Natural killer cell (primary cell): Measurements from ENCODE around the gene SULF2. TPM values are rescaled to one million over a fixed set of nuclear protein-coding genes. Genes with fewer than 3 reads are reported as not detected.

ENCODE experiments used
- ATAC-seq, 3 donors: fragments of 150-1000 bp in 2 of 3; fragments of 200-7000 bp in 1 of 3; cut with Tn5 transposase; 1 replicate in 1 of 3; 2 replicates in 2 of 3; pipeline ENCODE4 v1.10.0; 2021; ENCODE audit warnings: mild to moderate bottlenecking in 2 of 3, moderate library complexity in 2 of 3
- DNase-seq, 2 donors: peaks; one replicate each; pipeline versions ENCODE4 v3.0.0 to v3.0.0-alpha.2; 2013 to 2021; ENCODE audit warnings: mixed read lengths in 1 of 2
- H3K27ac ChIP-seq: one replicate; pipeline ENCODE4 v1.5.1; 2013; ENCODE audit warnings: mild to moderate bottlenecking, low read length
- H3K27me3 ChIP-seq: one replicate; pipeline ENCODE4 v1.6.1; 2013; ENCODE audit warnings: low read length; ENCODE audit not compliant: control insufficient read depth, insufficient read depth
- H3K36me3 ChIP-seq: one replicate; pipeline ENCODE4 v1.6.1; 2013; ENCODE audit warnings: low read length; ENCODE audit not compliant: control insufficient read depth, insufficient read depth
- H3K4me1 ChIP-seq: one replicate; pipeline ENCODE4 v1.6.1; 2013; ENCODE audit warnings: low read length; ENCODE audit not compliant: control insufficient read depth, insufficient read depth
- H3K4me3 ChIP-seq: one replicate; pipeline ENCODE4 v1.5.1; 2013; ENCODE audit warnings: low read length
- H3K9me3 ChIP-seq: one replicate; pipeline ENCODE4 v1.6.1; 2013; ENCODE audit warnings: low read length; ENCODE audit not compliant: control insufficient read depth, insufficient read depth
- H3K27ac Mint-ChIP-seq, 2 donors: one replicate each; pipeline ENCODE4 v1.8.0; 2022; ENCODE audit warnings: mild to moderate bottlenecking in 2 of 2, mixed read lengths in 2 of 2, moderate library complexity in 1 of 2
- H3K27me3 Mint-ChIP-seq, 2 donors: one replicate each; pipeline ENCODE4 v1.8.0; 2022; ENCODE audit warnings: low read depth in 2 of 2, mixed read lengths in 2 of 2
- H3K36me3 Mint-ChIP-seq: one replicate; pipeline ENCODE4 v1.8.0; 2022; ENCODE audit warnings: mixed read lengths
- H3K4me1 Mint-ChIP-seq, 2 donors: one replicate each; pipeline ENCODE4 v1.8.0; 2022; ENCODE audit warnings: mixed read lengths in 2 of 2
- H3K4me3 Mint-ChIP-seq: one replicate; pipeline ENCODE4 v1.8.0; 2022; ENCODE audit warnings: mild to moderate bottlenecking, moderate library complexity, mixed read lengths
- H3K9me3 Mint-ChIP-seq, 2 donors: one replicate each; pipeline ENCODE4 v1.8.0; 2022; ENCODE audit warnings: mixed read lengths in 2 of 2
- CTCF ChIP-seq: fragments of 200-600 bp; IDR thresholded peaks from one replicate; pipeline ENCODE4 v1.8.0; 2022; ENCODE audit warnings: antibody characterized with exemption
- WGBS: methylation state at CpG from one replicate; pipeline ENCODE4 v1.1.7; 2013; ENCODE audit warnings: missing lambda C conversion rate; ENCODE audit not compliant: insufficient coverage; 5-methylcytosine and 5-hydroxymethylcytosine counted together
- intact Hi-C: fragments of 100-400 bp; cut with micrococcal nuclease; formaldehyde crosslinking; loops from one replicate; pipeline ENCODE4 v1.14.2; 2022
- total RNA-seq, 4 donors: library from RNA; stranded (reverse); fragments of 120-200 nt in 1 of 4; gene quantifications; one replicate each; pipeline versions ENCODE4 v1.2.3 to v1.2.4, GENCODE V29; 2013 to 2022

SULF2 gene
- total RNA-seq, 3 donors from 2014 or later (not counting 1 experiment from before 2014, with no cell fraction given) = 8.1 to 48.7 (median 12.3) TPM

GRCh38 chr20:47815866-47816265 is 30.6 kb upstream of the SULF2 start:
- Mint-ChIP-seq H3K27ac (no peak overlapping the region), H3K36me3 (no peaks in the 10 kb centered on the region), H3K4me1 (no peaks in the 10 kb centered on the region), H3K27me3 (peaks cover 24 to 62% of the 10 kb centered on the region in 2 donors), H3K9me3 (peaks cover 0 to 3% of the 10 kb centered on the region in 2 donors), H3K4me3 (no peak overlapping the region)
- DNase-seq (no peak), ATAC-seq (no peak)
- Histone ChIP-seq H3K27ac (no peak overlapping the region), H3K27me3 (no peaks in the 10 kb centered on the region), H3K4me1 (no peaks in the 10 kb centered on the region), H3K4me3 (no peak overlapping the region), H3K36me3 (no peaks in the 10 kb centered on the region), H3K9me3 (no peaks in the 10 kb centered on the region)
- intact Hi-C loops = loop anchor here (10.0 kb wide), 1 partner anchor 79 kb away; no protein-coding TSS in a partner anchor
- 76% methylated on average over 5 of the region's 5 CpGs for WGBS
- TF ChIP-seq CTCF = no peak

- Mint-ChIP-seq H3K36me3 (no peaks in the 10 kb centered on the region), H3K27me3 (peaks cover 22 to 58% of the 10 kb centered on the region in 2 donors)
- intact Hi-C loops = loop anchor here (10.0 kb wide), 1 partner anchor 79 kb away; no protein-coding TSS in a partner anchor
Observed at GRCh38 chr20:47815416-47815806, 30.1 kb upstream of the SULF2 start.

GRCh38 chr20:47814632-47815415 is 29.5 kb upstream of the SULF2 start:
- Histone ChIP-seq H3K4me3 (no peak overlapping the region), H3K9me3 (no peaks in the 10 kb centered on the region), H3K36me3 (no peaks in the 10 kb centered on the region), H3K27me3 (no peaks in the 10 kb centered on the region), H3K4me1 (no peaks in the 10 kb centered on the region), H3K27ac (no peak overlapping the region)
- Mint-ChIP-seq H3K4me3 (no peak overlapping the region), H3K27me3 (peaks cover 22 to 56% of the 10 kb centered on the region in 2 donors), H3K36me3 (no peaks in the 10 kb centered on the region), H3K4me1 (no peaks in the 10 kb centered on the region), H3K9me3 (peaks cover 0 to 3% of the 10 kb centered on the region in 2 donors), H3K27ac (no peak overlapping the region)
- WGBS = 72% methylated on average over 4 of the region's 4 CpGs
- TF ChIP-seq CTCF = no peak
- DNase-seq (no peak), ATAC-seq (no peak)
- intact Hi-C loops = loop anchor here (10.0 kb wide), 1 partner anchor 80 kb away; no protein-coding TSS in a partner anchor

More at GRCh38 chr20:47815416-47815806, 30.1 kb upstream of the SULF2 start:
- H3K4me3 ChIP-seq = no peak overlapping the region
- Mint-ChIP-seq H3K27ac (no peak overlapping the region), H3K4me3 (no peak overlapping the region), H3K4me1 (no peaks in the 10 kb centered on the region), H3K9me3 (peaks cover 0 to 3% of the 10 kb centered on the region in 2 donors)
- no peaks in the 10 kb centered on the region for H3K4me1 ChIP-seq
- no peak for TF ChIP-seq CTCF
- DNase-seq (no peak), ATAC-seq (no peak)
- no peak overlapping the region for H3K27ac ChIP-seq
- WGBS = 82% methylated on average over 3 of the region's 3 CpGs
- no peaks in the 10 kb centered on the region for H3K9me3 ChIP-seq
- H3K27me3 ChIP-seq = no peaks in the 10 kb centered on the region
- H3K36me3 ChIP-seq = no peaks in the 10 kb centered on the region
